ENCODE results near the gene SRGAP1.
"Not testable (repeated sequence)": the region's sequence is repeated elsewhere in the genome, so short reads cannot be mapped to it uniquely, and the experiment has no call there.

Gene SRGAP1

GRCh38 chr12:64007853-64008252 is 163.4 kb downstream of the SRGAP1 start:
- no peak for DNase-seq (ENCODE audit: low read depth)

GRCh38 chr12:64008596-64008995 is 164.1 kb downstream of the SRGAP1 start:
- no peak for DNase-seq (ENCODE audit: low read depth)

GRCh38 chr12:64009321-64010068 is 165.0 kb downstream of the SRGAP1 start:
- DNase-seq (ENCODE audit: low read depth), result no peak

- no peak for DNase-seq (ENCODE audit: low read depth)
These were observed 165.7 kb downstream of the SRGAP1 start for GRCh38 chr12:64010069-64010686.

- no peak for DNase-seq (ENCODE audit: low read depth)
These were observed 172.0 kb downstream of the SRGAP1 start for GRCh38 chr12:64016521-64016920.

- not testable (repeated sequence) for DNase-seq (ENCODE audit: low read depth)
These were observed 173.6 kb downstream of the SRGAP1 start for GRCh38 chr12:64018116-64018515.

GRCh38 chr12:64018524-64018923 is 174.0 kb downstream of the SRGAP1 start:
- DNase-seq (ENCODE audit: low read depth), result no peak

GRCh38 chr12:64019101-64019500 is 174.6 kb downstream of the SRGAP1 start:
- DNase-seq (ENCODE audit: low read depth), result no peak

- no peak for DNase-seq (ENCODE audit: low read depth)
These were observed 175.2 kb downstream of the SRGAP1 start for GRCh38 chr12:64019654-64020053.

GRCh38 chr12:64025174-64025958 is 180.9 kb downstream of the SRGAP1 start:
- no peak for DNase-seq (ENCODE audit: low read depth)

GRCh38 chr12:64027311-64027710 is 182.8 kb downstream of the SRGAP1 start:
- DNase-seq (ENCODE audit: low read depth), result no peak

- DNase-seq (ENCODE audit: low read depth), result no peak
These were observed 184.0 kb downstream of the SRGAP1 start for GRCh38 chr12:64028541-64028940.

- no peak for DNase-seq (ENCODE audit: low read depth)
These were observed 184.7 kb downstream of the SRGAP1 start for GRCh38 chr12:64029013-64029857.

GRCh38 chr12:64030155-64030554 is 185.7 kb downstream of the SRGAP1 start:
- no peak for DNase-seq (ENCODE audit: low read depth)

GRCh38 chr12:64034056-64034455 is 189.6 kb downstream of the SRGAP1 start:
- DNase-seq (ENCODE audit: low read depth), result not testable (repeated sequence)

GRCh38 chr12:64034901-64035576 is 190.5 kb downstream of the SRGAP1 start:
- DNase-seq (ENCODE audit: low read depth), result no peak

- no peak for DNase-seq (ENCODE audit: low read depth)
These were observed 191.9 kb downstream of the SRGAP1 start for GRCh38 chr12:64036414-64036813.

- no peak for DNase-seq (ENCODE audit: low read depth)
These were observed 194.9 kb downstream of the SRGAP1 start for GRCh38 chr12:64039281-64039871.

- no peak for DNase-seq (ENCODE audit: low read depth)
These were observed 198.4 kb downstream of the SRGAP1 start for GRCh38 chr12:64042911-64043310.

- DNase-seq (ENCODE audit: low read depth), result no peak
These were observed 199.7 kb downstream of the SRGAP1 start for GRCh38 chr12:64044191-64044590.

- no peak for DNase-seq (ENCODE audit: low read depth)
These were observed 206.6 kb downstream of the SRGAP1 start for GRCh38 chr12:64051057-64051456.

All from activated T-cell treated with anti-CD3 and anti-CD28 coated beads for 24 hours (primary cell).